ENCODE data around the gene POM121L2. TPM values are rescaled to one million over a fixed set of nuclear protein-coding genes. Genes with fewer than 3 reads are reported as not detected.
"Not testable (repeated sequence)": the region's sequence is repeated elsewhere in the genome, so short reads cannot be mapped to it uniquely, and the experiment has no call there.

POM121L2 gene
- polyA plus RNA-seq, 4 donors, result not detected

GRCh38 chr6:27267003-27267402 is 45.1 kb downstream of the POM121L2 start:
- DNase-seq (ENCODE audit: low read depth in 4 of 4, low spot score in 3 of 4), result not testable (repeated sequence)

GRCh38 chr6:27263886-27264285 is 48.2 kb downstream of the POM121L2 start:
- no peak for DNase-seq (ENCODE audit: low read depth in 4 of 4, low spot score in 3 of 4)

GRCh38 chr6:27260836-27261375 is 51.2 kb downstream of the POM121L2 start:
- no peak for DNase-seq (ENCODE audit: low read depth in 4 of 4, low spot score in 3 of 4)

- no peak for DNase-seq (ENCODE audit: low read depth in 4 of 4, low spot score in 3 of 4)
Observed at GRCh38 chr6:27260369-27260768, 51.7 kb downstream of the POM121L2 start.

Other genes starting within 250 kb of the POM121L2 start
- 1 to 10 TPM in 1 of 4 donors, under 1 TPM in 3; 0.21 to 1.5 (median 0.37) TPM for gene PRSS16, start 64.6 kb downstream of the POM121L2 start, polyA plus RNA-seq (ENCODE audit: insufficient read length in 4 of 4)
- gene ZNF391, start 76.5 kb upstream of the POM121L2 start, polyA plus RNA-seq (ENCODE audit: insufficient read length in 4 of 4), result 10 to 100 TPM; 10.1 to 14.7 (median 13.8) TPM
- gene ZNF184, start 160.8 kb upstream of the POM121L2 start, polyA plus RNA-seq (ENCODE audit: insufficient read length in 4 of 4), result 10 to 100 TPM; 16.1 to 21.3 (median 19.4) TPM

Data from right renal pelvis (tissue), 4 donors.